Measurements from ENCODE around the gene GAS7.

GAS7 gene

GRCh38 chr17:10126616-10127501 is 71.5 kb downstream of the GAS7 start:
- in situ Hi-C loops (cut with HindIII; ENCODE audit: low pct_ligation_motif_present, low sequenced_read_pairs) = no loop called here
- H3K27me3 ChIP-seq (replicated peaks) = no peaks in the 10 kb centered on the region
- H3K36me3 ChIP-seq (replicated peaks) = no peaks in the 10 kb centered on the region
- peak overlapping the region; percentile 40 for H3K27ac ChIP-seq
- TF ChIP-seq, protein P1, sequence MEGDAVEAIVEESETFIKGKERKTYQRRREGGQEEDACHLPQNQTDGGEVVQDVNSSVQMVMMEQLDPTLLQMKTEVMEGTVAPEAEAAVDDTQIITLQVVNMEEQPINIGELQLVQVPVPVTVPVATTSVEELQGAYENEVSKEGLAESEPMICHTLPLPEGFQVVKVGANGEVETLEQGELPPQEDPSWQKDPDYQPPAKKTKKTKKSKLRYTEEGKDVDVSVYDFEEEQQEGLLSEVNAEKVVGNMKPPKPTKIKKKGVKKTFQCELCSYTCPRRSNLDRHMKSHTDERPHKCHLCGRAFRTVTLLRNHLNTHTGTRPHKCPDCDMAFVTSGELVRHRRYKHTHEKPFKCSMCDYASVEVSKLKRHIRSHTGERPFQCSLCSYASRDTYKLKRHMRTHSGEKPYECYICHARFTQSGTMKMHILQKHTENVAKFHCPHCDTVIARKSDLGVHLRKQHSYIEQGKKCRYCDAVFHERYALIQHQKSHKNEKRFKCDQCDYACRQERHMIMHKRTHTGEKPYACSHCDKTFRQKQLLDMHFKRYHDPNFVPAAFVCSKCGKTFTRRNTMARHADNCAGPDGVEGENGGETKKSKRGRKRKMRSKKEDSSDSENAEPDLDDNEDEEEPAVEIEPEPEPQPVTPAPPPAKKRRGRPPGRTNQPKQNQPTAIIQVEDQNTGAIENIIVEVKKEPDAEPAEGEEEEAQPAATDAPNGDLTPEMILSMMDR (IDR thresholded peaks at IDR 0.05; ENCODE audit: low read depth, low read length, missing control alignments) = no peak
- H3K4me3 ChIP-seq (ENCODE audit: low read depth, low read length) = no peak overlapping the region
- DNase-seq = no peak

DNA sequence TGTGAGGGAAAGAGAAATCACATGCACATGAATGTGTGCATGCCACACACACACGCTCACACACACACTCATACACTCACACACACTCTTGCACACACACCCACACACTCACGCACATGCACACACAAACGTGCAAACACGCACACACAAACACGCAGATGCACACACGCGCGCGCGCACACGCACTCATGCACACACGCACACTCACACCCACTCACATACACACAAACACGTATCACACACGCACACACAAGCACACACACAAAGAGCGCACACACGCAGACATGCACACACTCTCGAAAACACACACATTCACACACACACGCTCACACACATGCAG is 72.2 kb downstream of the GAS7 start:
- Histone ChIP-seq H3K4me3 (ENCODE audit: low read depth, low read length) (no peak overlapping the region), H3K27me3 (replicated peaks) (no peaks in the 10 kb centered on the region), H3K36me3 (replicated peaks) (no peaks in the 10 kb centered on the region), H3K27ac (no peak overlapping the region)
- in situ Hi-C loops (cut with HindIII; ENCODE audit: low pct_ligation_motif_present, low sequenced_read_pairs) = no loop called here
- no peak for DNase-seq
- TF ChIP-seq, protein P1 (IDR thresholded peaks at IDR 0.05; ENCODE audit: low read depth, low read length, missing control alignments) = no peak

DNA sequence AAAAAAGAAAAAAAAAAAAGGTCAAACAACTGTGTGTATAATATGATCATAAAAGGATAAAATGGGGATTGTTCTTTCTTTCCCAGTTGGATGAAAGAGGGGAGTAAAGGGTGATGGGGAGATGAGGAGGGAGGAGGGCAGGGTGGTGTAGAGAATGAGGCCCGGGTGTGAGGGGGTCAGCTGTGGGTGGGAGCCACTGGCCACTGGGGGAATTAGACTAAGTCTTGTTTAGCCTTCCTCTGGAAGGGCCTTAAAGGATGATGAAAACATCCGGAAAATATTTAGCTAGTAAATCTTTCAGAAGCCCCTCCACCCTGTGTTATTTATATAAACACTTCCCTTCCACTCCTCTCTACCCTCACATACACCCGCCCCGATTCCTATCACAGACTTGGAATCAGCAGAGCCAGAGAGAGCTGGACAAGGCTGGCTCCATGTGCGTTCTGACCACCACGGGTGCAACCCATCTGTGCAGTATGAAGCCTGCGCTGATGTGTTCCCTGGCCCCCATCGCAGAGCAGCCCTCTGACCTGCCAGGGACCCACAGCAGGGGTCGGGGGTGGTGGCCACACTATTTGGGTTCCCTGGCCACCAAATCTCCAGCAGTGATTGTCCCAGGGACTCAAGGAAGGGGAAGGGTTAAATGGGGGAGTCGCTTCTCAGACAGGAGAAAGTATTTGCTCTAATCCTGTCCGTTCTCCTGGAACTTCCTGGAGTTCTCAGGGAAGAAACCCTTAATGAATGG is 72.7 kb downstream of the GAS7 start:
- DNase-seq = no peak
- H3K4me3 ChIP-seq (ENCODE audit: low read depth, low read length) = no peak overlapping the region
- TF ChIP-seq, protein P1 (IDR thresholded peaks at IDR 0.05; ENCODE audit: low read depth, low read length, missing control alignments) = no peak
- in situ Hi-C loops (cut with HindIII; ENCODE audit: low pct_ligation_motif_present, low sequenced_read_pairs) = no loop called here
- no peaks in the 10 kb centered on the region for H3K36me3 ChIP-seq (replicated peaks)
- no peak overlapping the region for H3K27ac ChIP-seq
- H3K27me3 ChIP-seq (replicated peaks) = no peaks in the 10 kb centered on the region

DNA sequence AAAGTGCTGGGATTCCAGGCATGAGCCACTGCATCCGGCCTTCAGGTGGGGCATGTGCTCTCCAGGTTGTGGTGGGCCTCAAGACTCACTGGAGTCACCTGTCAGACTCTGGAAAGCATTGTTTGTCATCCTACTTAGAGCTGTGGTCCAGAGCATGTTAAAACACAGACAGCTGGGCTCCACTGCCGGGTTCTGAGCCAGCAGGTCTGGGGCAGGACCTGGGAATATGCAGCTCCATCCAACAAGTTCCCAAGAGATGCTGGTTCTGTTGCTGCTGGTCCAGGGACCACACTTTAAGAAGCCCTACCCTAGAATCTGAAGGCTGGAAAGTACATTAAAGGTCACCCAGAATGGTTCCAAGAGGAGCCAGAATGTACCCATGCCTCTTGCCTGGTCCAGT is 75.3 kb downstream of the GAS7 start:
- in situ Hi-C loops (cut with HindIII; ENCODE audit: low pct_ligation_motif_present, low sequenced_read_pairs) = no loop called here
- H3K27me3 ChIP-seq (replicated peaks) = no peaks in the 10 kb centered on the region
- H3K27ac ChIP-seq = no peak overlapping the region
- no peak for DNase-seq
- no peak overlapping the region for H3K4me3 ChIP-seq (ENCODE audit: low read depth, low read length)
- TF ChIP-seq, protein P1 (IDR thresholded peaks at IDR 0.05; ENCODE audit: low read depth, low read length, missing control alignments) = no peak
- no peaks in the 10 kb centered on the region for H3K36me3 ChIP-seq (replicated peaks)

DNA sequence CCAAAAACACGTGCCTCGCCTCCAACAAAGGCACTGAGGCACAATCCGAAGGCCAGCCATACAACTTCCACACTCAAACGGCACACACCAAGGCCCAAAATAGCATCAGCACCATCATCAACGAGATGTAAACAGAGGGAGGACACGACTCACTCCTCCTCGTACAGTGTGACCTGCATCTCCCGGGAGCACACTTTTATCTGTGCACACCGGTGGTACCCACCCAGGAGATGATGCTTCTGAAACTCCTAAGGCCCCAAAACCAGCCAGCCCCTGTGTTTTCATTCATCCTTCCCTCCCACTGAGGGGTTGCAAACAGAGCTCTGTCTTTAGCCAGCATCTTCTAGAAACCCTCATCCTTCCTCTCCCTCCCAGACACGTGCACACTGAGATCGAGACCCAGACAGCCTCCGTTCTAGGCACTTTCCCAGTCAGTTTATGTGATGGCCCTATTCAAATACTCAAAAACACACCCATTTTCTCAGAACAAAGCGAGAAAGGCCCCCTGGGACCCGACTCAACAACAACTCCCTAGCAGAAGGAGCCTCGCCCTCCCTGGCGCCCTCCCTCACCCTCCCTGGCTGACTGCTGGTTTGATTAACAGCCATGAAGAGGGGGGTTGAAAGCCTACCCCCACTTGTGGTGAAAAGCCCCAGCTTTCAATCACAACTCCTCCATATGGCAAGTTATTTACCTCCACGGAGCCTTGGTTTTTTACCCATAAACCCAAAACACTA is 76.3 kb downstream of the GAS7 start:
- no peaks in the 10 kb centered on the region for H3K36me3 ChIP-seq (replicated peaks)
- no peak for DNase-seq
- H3K27me3 ChIP-seq (replicated peaks) = no peaks in the 10 kb centered on the region
- in situ Hi-C loops (cut with HindIII; ENCODE audit: low pct_ligation_motif_present, low sequenced_read_pairs) = no loop called here
- H3K27ac ChIP-seq = no peak overlapping the region
- TF ChIP-seq, protein P1 (IDR thresholded peaks at IDR 0.05; ENCODE audit: low read depth, low read length, missing control alignments) = no peak
- H3K4me3 ChIP-seq (ENCODE audit: low read depth, low read length) = no peak overlapping the region

Measured in brain microvascular endothelial cell (primary cell).